H1 (cell line): ENCODE results near the gene GREB1L. TPM values are rescaled to one million over a fixed set of nuclear protein-coding genes. Genes with fewer than 3 reads are reported as not detected.

Experiments
- CTCF ChIA-PET: fragments of 300-600 bp; sonication (Branson Sonifier 250); formaldehyde crosslinking; loops from one replicate; lab custom pipeline; 2021; ENCODE audit not compliant: partially characterized antibody; lab: Charles Lee
- POLR2A ChIA-PET: fragments of 300-600 bp; sonication (Branson Sonifier 250); formaldehyde crosslinking; loops from one replicate; lab custom pipeline; 2021; ENCODE audit warnings: inconsistent platforms; ENCODE audit not compliant: partially characterized antibody; lab: Charles Lee
- DNase-seq, 2 experiments: peaks; one replicate each; pipeline versions ENCODE4 v3.0.0 to v3.0.0-alpha.2; 2010 to 2022; ENCODE audit warnings: low spot score in 2 of 2, low read depth in 1 of 2, mixed read lengths in 1 of 2
- FAIRE-seq: peaks from 2 replicates; lab custom pipeline; 2011; peaks lifted over from hg19 to GRCh38; lab: Jason Lieb, UNC
- H2AFZ ChIP-seq: 2 replicates; pipeline ENCODE4 v1.8.1; 2012; ENCODE audit warnings: low read length, inconsistent platforms
- H2AK5ac ChIP-seq: 2 replicates; pipeline ENCODE4 v1.6.1; 2013; ENCODE audit warnings: low read depth, low read length
- H2BK120ac ChIP-seq: replicated peaks from 2 replicates; pipeline ENCODE3; 2013; ENCODE audit warnings: low read depth, low read length, inconsistent platforms
- H2BK12ac ChIP-seq: 2 replicates; pipeline ENCODE4 v1.6.1; 2013; ENCODE audit warnings: low read depth, low read length
- H2BK15ac ChIP-seq: 2 replicates; pipeline ENCODE4 v1.6.1; 2013; ENCODE audit warnings: low read length
- H2BK20ac ChIP-seq: 2 replicates; pipeline ENCODE4 v1.6.1; 2013; ENCODE audit warnings: low read length
- H2BK5ac ChIP-seq: 2 replicates; pipeline ENCODE4 v1.6.1; 2013; ENCODE audit warnings: low read depth, low read length
- H3K14ac ChIP-seq: 2 replicates; pipeline ENCODE4 v1.6.1; 2013; ENCODE audit warnings: inconsistent platforms; ENCODE audit not compliant: insufficient read length
- H3K18ac ChIP-seq: 2 replicates; pipeline ENCODE4 v1.6.1; 2013; ENCODE audit warnings: low read length; ENCODE audit errors: extremely low read depth
- H3K23ac ChIP-seq: 2 replicates; pipeline ENCODE4 v1.6.1; 2013; ENCODE audit warnings: inconsistent platforms; ENCODE audit not compliant: insufficient read length
- H3K23me2 ChIP-seq: 2 replicates; pipeline ENCODE4 v1.6.1; 2013; ENCODE audit warnings: low read depth, low read length
- H3K27ac ChIP-seq: 2 replicates; pipeline ENCODE4 v1.6.1; 2011; ENCODE audit warnings: low read depth, low read length, inconsistent platforms
- H3K27me3 ChIP-seq, 4 experiments: replicated peaks in 1 of 4; 1 replicate in 1 of 4; 2 replicates in 3 of 4; pipeline versions ENCODE4 v1.6.1 to v1.8.1; 2011 to 2013; ENCODE audit warnings: low read length in 3 of 4, mild to moderate bottlenecking in 3 of 4, inconsistent platforms in 2 of 4, mixed read lengths in 2 of 4, moderate library complexity in 1 of 4; ENCODE audit not compliant: control insufficient read depth in 3 of 4, insufficient read depth in 3 of 4; ENCODE audit errors: extremely low read depth in 1 of 4
- H3K36me3 ChIP-seq, 4 experiments: 2 replicates each; pipeline versions ENCODE4 v1.6.1 to v1.8.1; 2011 to 2013; ENCODE audit warnings: mild to moderate bottlenecking in 4 of 4, low read length in 3 of 4, moderate library complexity in 2 of 4, control low read depth in 1 of 4, inconsistent platforms in 1 of 4; ENCODE audit not compliant: insufficient read depth in 4 of 4, control insufficient read depth in 2 of 4
- H3K4ac ChIP-seq: replicated peaks from 2 replicates; pipeline ENCODE3; 2013; ENCODE audit warnings: low read length, low read depth, mixed read lengths, inconsistent platforms; ENCODE audit not compliant: insufficient read length
- H3K4me1 ChIP-seq, 4 experiments: replicated peaks in 1 of 4; 1 replicate in 1 of 4; 2 replicates in 3 of 4; pipeline versions ENCODE4 v1.6.1 to v1.8.1; 2011 to 2013; ENCODE audit warnings: low read length in 3 of 4, inconsistent platforms in 2 of 4, mixed read lengths in 1 of 4; ENCODE audit not compliant: insufficient read depth in 4 of 4, control insufficient read depth in 3 of 4
- H3K4me2 ChIP-seq, 2 experiments: 2 replicates each; pipeline versions ENCODE4 v1.6.1 to v1.8.1; 2011 to 2013; ENCODE audit warnings: low read depth in 2 of 2, low read length in 2 of 2, control low read depth in 1 of 2, inconsistent platforms in 1 of 2, mild to moderate bottlenecking in 1 of 2; ENCODE audit not compliant: insufficient read depth in 1 of 2
- H3K4me3 ChIP-seq, 4 experiments: fragments of 200-600, 300-600 bp in 1 of 4; sonication (generic), shearing (Covaris generic), sonication (Bioruptor Twin) in 1 of 4; 2 replicates each; pipeline versions ENCODE4 v1.5.1 to v1.8.1; 2011 to 2016; ENCODE audit warnings: low read length in 4 of 4, low read depth in 3 of 4, control low read depth in 2 of 4, inconsistent platforms in 2 of 4, mild to moderate bottlenecking in 2 of 4, mixed read lengths in 1 of 4, moderate library complexity in 1 of 4; ENCODE audit not compliant: insufficient read depth in 2 of 4; ENCODE audit errors: extremely low read depth in 1 of 4
- H3K56ac ChIP-seq: replicated peaks from 2 replicates; pipeline ENCODE3; 2013; ENCODE audit warnings: low read depth, mild to moderate bottlenecking, mixed read lengths, low read length, inconsistent platforms; ENCODE audit not compliant: insufficient read length
- H3K79me1 ChIP-seq: 2 replicates; pipeline ENCODE4 v1.6.1; 2013; ENCODE audit warnings: low read depth, low read length, control low read depth
- H3K79me2 ChIP-seq, 2 experiments: 2 replicates each; pipeline versions ENCODE4 v1.6.1 to v1.8.1; 2012 to 2013; ENCODE audit warnings: low read length in 2 of 2, mild to moderate bottlenecking in 2 of 2, inconsistent platforms in 1 of 2; ENCODE audit not compliant: insufficient read depth in 2 of 2, control insufficient read depth in 1 of 2
- H3K9ac ChIP-seq, 4 experiments: replicated peaks in 1 of 4; 1 replicate in 1 of 4; 2 replicates in 3 of 4; pipeline versions ENCODE4 v1.6.1 to v1.8.1; 2011 to 2013; ENCODE audit warnings: low read depth in 3 of 4, low read length in 3 of 4, control low read depth in 2 of 4, mild to moderate bottlenecking in 2 of 4, moderate library complexity in 2 of 4, inconsistent platforms in 1 of 4; ENCODE audit errors: extremely low read depth in 1 of 4
- H3K9me3 ChIP-seq, 2 experiments: 2 replicates each; pipeline versions ENCODE4 v1.6.1 to v1.8.1; 2012 to 2013; ENCODE audit warnings: mild to moderate bottlenecking in 2 of 2, moderate library complexity in 2 of 2, control low read depth in 1 of 2, inconsistent platforms in 1 of 2, low read depth in 1 of 2, low read length in 1 of 2, mixed read lengths in 1 of 2; ENCODE audit not compliant: insufficient read depth in 2 of 2
- H4K20me1 ChIP-seq, 2 experiments: replicated peaks in 1 of 2; 2 replicates each; pipeline versions ENCODE3 to v1.8.1; 2011 to 2013; ENCODE audit warnings: inconsistent platforms in 2 of 2, low read length in 2 of 2, mild to moderate bottlenecking in 1 of 2; ENCODE audit not compliant: insufficient read depth in 2 of 2, control insufficient read depth in 1 of 2
- H4K5ac ChIP-seq: 2 replicates; pipeline ENCODE4 v1.6.1; 2013; ENCODE audit warnings: low read length, low read depth, mixed read lengths, inconsistent platforms; ENCODE audit not compliant: insufficient read length
- H4K8ac ChIP-seq: 2 replicates; pipeline ENCODE4 v1.8.0; 2013; ENCODE audit warnings: mild to moderate bottlenecking, moderate library complexity, low read length, inconsistent platforms; ENCODE audit not compliant: insufficient read depth; ENCODE audit errors: extremely low read depth
- H4K91ac ChIP-seq: replicated peaks from 2 replicates; pipeline ENCODE3; 2013; ENCODE audit warnings: low read length, mixed read lengths, inconsistent platforms; ENCODE audit not compliant: insufficient read length
- CHD1 ChIP-seq: IDR thresholded peaks from 2 replicates; pipeline ENCODE4 v1.6.1; 2012; ENCODE audit warnings: low read depth, low read length, improper control_type of control experiment
- HDAC2 ChIP-seq, 2 experiments: fragments of 300-600 bp in 1 of 2; sonication (generic) in 1 of 2; IDR thresholded peaks; 2 replicates each; pipeline ENCODE4 v1.6.1; 2011 to 2012; ENCODE audit warnings: low read depth in 2 of 2, low read length in 2 of 2, mild to moderate bottlenecking in 2 of 2, moderate library complexity in 2 of 2, borderline replicate concordance in 1 of 2, inconsistent platforms in 1 of 2
- MAFK ChIP-seq: IDR thresholded peaks from 2 replicates; pipeline ENCODE4 v1.6.1; 2012; ENCODE audit warnings: low read depth, mild to moderate bottlenecking, improper control_type of control experiment, low read length
- POLR2A ChIP-seq, 2 experiments: IDR thresholded peaks; 1 replicate in 1 of 2; 2 replicates in 1 of 2; pipeline ENCODE4 v1.6.1; 2011; ENCODE audit warnings: low read depth in 2 of 2, low read length in 2 of 2, mild to moderate bottlenecking in 2 of 2; ENCODE audit errors: control extremely low read depth in 1 of 2
- SAP30 ChIP-seq: fragments of 300-600 bp; sonication (generic); IDR thresholded peaks from 2 replicates; pipeline ENCODE4 v1.7.1; 2012; ENCODE audit warnings: low read length, moderate library complexity, mild to moderate bottlenecking, inconsistent platforms; ENCODE audit not compliant: insufficient read depth, insufficient replicate concordance
- SIX5 ChIP-seq: IDR thresholded peaks from 2 replicates; pipeline ENCODE4 v1.6.1; 2011; ENCODE audit warnings: mild to moderate bottlenecking, low read depth, low read length
- SP2 ChIP-seq: IDR thresholded peaks from 2 replicates; pipeline ENCODE4 v1.6.1; 2012; ENCODE audit warnings: mild to moderate bottlenecking, low read length, inconsistent platforms
- SUZ12 ChIP-seq: fragments of 200-600 bp; sonication (generic); IDR thresholded peaks from 2 replicates; pipeline ENCODE4 v1.6.1; 2012; ENCODE audit warnings: mild to moderate bottlenecking, inconsistent platforms, low read length, moderate library complexity, mixed read lengths
- TEAD4 ChIP-seq: IDR thresholded peaks from 2 replicates; pipeline ENCODE4 v1.6.1; 2012; ENCODE audit warnings: low read depth, low read length, inconsistent platforms, mixed read lengths
- WGBS, 2 experiments: shearing (Covaris generic) in 1 of 2; methylation state at CpG; one replicate each; pipeline versions ENCODE4 v1.1.6 to v1.1.7; 2013 to 2015; ENCODE audit warnings: low lambda C conversion rate in 2 of 2, mixed read lengths in 2 of 2, inconsistent platforms in 1 of 2, low coverage in 1 of 2, missing lambda C conversion rate in 1 of 2; ENCODE audit not compliant: insufficient replicate concordance in 2 of 2, insufficient coverage in 1 of 2, insufficient read length in 1 of 2; ENCODE audit errors: extremely low coverage in 1 of 2, missing lambda C conversion rate in 1 of 2; 5-methylcytosine and 5-hydroxymethylcytosine counted together
- polyA plus RNA-seq, 7 experiments: library from polyadenylated mRNA; depleted of rRNA in 3 of 7; stranded (reverse) in 5 of 7; unstranded in 2 of 7; fragments of >200 nt in 5 of 7; fragments of 200-250 nt in 2 of 7; gene quantifications; 1 replicate in 5 of 7; 2 replicates in 1 of 7; 4 replicates in 1 of 7; pipeline versions ENCODE4 v1.2.1 to v1.2.3, GENCODE V29; 2011 to 2013; ENCODE audit warnings: missing spikeins in 2 of 7, mixed read lengths in 2 of 7
- total RNA-seq: library from RNA; stranded (reverse); fragmentation: NEBNext Ultra II Directional; extraction: Animal tissue kit (Norgen Biotek cat#: 25700); gene quantifications from 2 replicates; pipeline ENCODE4 v1.2.1, GENCODE V29; 2021
- TF ChIP-seq, protein P1 (sequence below): IDR thresholded peaks from 2 replicates; pipeline ENCODE4 v1.6.1; 2011; ENCODE audit warnings: low read length, improper control_type of control experiment

Gene GREB1L
- total and polyA plus RNA-seq, 2 of the 8 experiments (the other 6 are each of a cell fraction or from before 2014, with no cell fraction given), result 0.34 to 1.6 TPM

GRCh38 chr18:21293479-21293878 lies 51.4 kb downstream of the GREB1L start:
- Histone ChIP-seq H3K4me1 (peaks cover 0 to 5% (median 1%) of the 10 kb centered on the region in 4 experiments; a peak in 3 of 7 replicates), H3K4ac (no peak overlapping the region), H3K23me2 (no peaks in the 10 kb centered on the region; the same call in 1 of the 2 replicates), H2BK120ac (no peak overlapping the region), H3K18ac (no peak overlapping the region), H2BK15ac (no peak overlapping the region), H3K9me3 (no peaks in the 10 kb centered on the region), H3K56ac (no peak overlapping the region), H3K27me3 (no peaks in the 10 kb centered on the region), H2BK20ac (no peak overlapping the region), H3K36me3 (no peaks in the 10 kb centered on the region), H4K5ac (no peak overlapping the region), H3K79me1 (no peaks in the 10 kb centered on the region), H3K4me3 (no peak overlapping the region), H3K27ac (no peak overlapping the region), H4K91ac (no peak overlapping the region), H2AFZ (no peak overlapping the region), H4K8ac (no peak overlapping the region), H3K4me2 (no peak overlapping the region), H3K14ac (no peak overlapping the region), H4K20me1 (no peaks in the 10 kb centered on the region), H3K9ac (no peak overlapping the region), H2BK12ac (no peak overlapping the region), H2BK5ac (no peak overlapping the region), H3K79me2 (no peaks in the 10 kb centered on the region; a peak in 1 of 4 replicates), H2AK5ac (no peak overlapping the region), H3K23ac (no peak overlapping the region)
- ChIA-PET POLR2A (no interaction called here), CTCF (no interaction called here)
- FAIRE-seq (no peak), DNase-seq (no peak)
- WGBS, 2 experiments, result 94% methylated on average over 3 of the region's 3 CpGs; no CpG with 5 or more reads in 1 of the 2 experiments
- no peak for TF ChIP-seq MAFK
- TF ChIP-seq CHD1, result no peak
- no peak for TF ChIP-seq SIX5
- no peak for TF ChIP-seq SUZ12
- no peak for TF ChIP-seq SP2
- TF ChIP-seq, protein P1, sequence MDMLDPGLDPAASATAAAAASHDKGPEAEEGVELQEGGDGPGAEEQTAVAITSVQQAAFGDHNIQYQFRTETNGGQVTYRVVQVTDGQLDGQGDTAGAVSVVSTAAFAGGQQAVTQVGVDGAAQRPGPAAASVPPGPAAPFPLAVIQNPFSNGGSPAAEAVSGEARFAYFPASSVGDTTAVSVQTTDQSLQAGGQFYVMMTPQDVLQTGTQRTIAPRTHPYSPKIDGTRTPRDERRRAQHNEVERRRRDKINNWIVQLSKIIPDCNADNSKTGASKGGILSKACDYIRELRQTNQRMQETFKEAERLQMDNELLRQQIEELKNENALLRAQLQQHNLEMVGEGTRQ, result no peak
- TF ChIP-seq POLR2A (IDR thresholded peaks at IDR 0.05; ENCODE audit: control extremely low read depth in 1 of 2, low read depth in 2 of 2, low read length in 2 of 2), result no peak
- TF ChIP-seq TEAD4, result no peak
- TF ChIP-seq SAP30, result no peak
- TF ChIP-seq HDAC2 (IDR thresholded peaks at IDR 0.05; ENCODE audit: borderline replicate concordance in 1 of 2, low read depth in 2 of 2, low read length in 2 of 2), result no peak
